Cardiac fibroblast (primary cell): ENCODE data around the gene PGAM4.

Source experiments
- DNase-seq, 2 donors: peaks; one replicate each; pipeline versions ENCODE4 v3.0.0 to v3.0.0-alpha.2; 2010; ENCODE audit warnings: low read depth in 2 of 2
- H3K4me3 ChIP-seq, 2 donors: replicated peaks in 1 of 2; 1 replicate in 1 of 2; 2 replicates in 1 of 2; pipeline ENCODE4 v1.5.1; 2011; ENCODE audit warnings: low read depth in 2 of 2, low read length in 2 of 2, mild to moderate bottlenecking in 2 of 2, moderate library complexity in 1 of 2
- TF ChIP-seq, protein P1 (sequence below): IDR thresholded peaks from one replicate; pipeline ENCODE4 v1.5.1; 2011; ENCODE audit warnings: low read depth, mild to moderate bottlenecking, low read length, inconsistent platforms

PGAM4 gene

GRCh38 chrX:77969538-77969937 is at the start of gene PGAM4:
Gene PGAM4, minus strand, starts transcription at chrX:77969638. Its CDS starts 0 bp downstream, at chrX:77969638.
- TF ChIP-seq, protein P1, sequence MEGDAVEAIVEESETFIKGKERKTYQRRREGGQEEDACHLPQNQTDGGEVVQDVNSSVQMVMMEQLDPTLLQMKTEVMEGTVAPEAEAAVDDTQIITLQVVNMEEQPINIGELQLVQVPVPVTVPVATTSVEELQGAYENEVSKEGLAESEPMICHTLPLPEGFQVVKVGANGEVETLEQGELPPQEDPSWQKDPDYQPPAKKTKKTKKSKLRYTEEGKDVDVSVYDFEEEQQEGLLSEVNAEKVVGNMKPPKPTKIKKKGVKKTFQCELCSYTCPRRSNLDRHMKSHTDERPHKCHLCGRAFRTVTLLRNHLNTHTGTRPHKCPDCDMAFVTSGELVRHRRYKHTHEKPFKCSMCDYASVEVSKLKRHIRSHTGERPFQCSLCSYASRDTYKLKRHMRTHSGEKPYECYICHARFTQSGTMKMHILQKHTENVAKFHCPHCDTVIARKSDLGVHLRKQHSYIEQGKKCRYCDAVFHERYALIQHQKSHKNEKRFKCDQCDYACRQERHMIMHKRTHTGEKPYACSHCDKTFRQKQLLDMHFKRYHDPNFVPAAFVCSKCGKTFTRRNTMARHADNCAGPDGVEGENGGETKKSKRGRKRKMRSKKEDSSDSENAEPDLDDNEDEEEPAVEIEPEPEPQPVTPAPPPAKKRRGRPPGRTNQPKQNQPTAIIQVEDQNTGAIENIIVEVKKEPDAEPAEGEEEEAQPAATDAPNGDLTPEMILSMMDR = no peak

GRCh38 chrX:78011846-78012245 is 42.4 kb upstream of the PGAM4 start:
- TF ChIP-seq, protein P1 = no peak
- DNase-seq = peak in 1 of 2 donors; percentile 5
- H3K4me3 ChIP-seq = no peak overlapping the region

More at GRCh38 chrX:77969538-77969937, at the start of gene PGAM4:
- DNase-seq = no peak
- no peak within 1 kb of the TSS for H3K4me3 ChIP-seq

DNA sequence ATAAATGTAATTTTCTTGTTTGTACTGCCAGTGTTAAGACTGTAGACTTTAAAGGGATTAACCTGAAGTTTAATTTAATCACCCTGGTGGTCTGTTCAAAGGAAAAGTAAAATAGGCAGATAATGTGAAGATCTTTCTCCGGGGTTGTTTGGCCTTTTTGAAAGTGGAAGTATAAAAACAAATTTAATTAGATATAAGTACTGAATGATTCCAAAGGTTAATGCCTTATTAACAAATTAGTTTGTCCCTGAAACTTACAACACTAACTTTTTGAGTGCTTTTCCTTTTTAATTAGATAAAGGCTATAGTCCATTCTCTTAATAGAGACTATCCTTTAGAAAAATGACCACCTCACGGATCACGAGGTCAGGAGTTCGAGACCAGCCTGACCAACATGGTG is 10.4 kb upstream of the PGAM4 start:
- no peak for DNase-seq
- TF ChIP-seq, protein P1 = no peak
- no peak overlapping the region for H3K4me3 ChIP-seq

- H3K4me3 ChIP-seq = no peak overlapping the region
- TF ChIP-seq, protein P1 = no peak
- DNase-seq = no peak
Observed at GRCh38 chrX:77977518-77977917, 8.1 kb upstream of the PGAM4 start.

GRCh38 chrX:77977095-77977494 is 7.7 kb upstream of the PGAM4 start:
- no peak overlapping the region for H3K4me3 ChIP-seq

DNA sequence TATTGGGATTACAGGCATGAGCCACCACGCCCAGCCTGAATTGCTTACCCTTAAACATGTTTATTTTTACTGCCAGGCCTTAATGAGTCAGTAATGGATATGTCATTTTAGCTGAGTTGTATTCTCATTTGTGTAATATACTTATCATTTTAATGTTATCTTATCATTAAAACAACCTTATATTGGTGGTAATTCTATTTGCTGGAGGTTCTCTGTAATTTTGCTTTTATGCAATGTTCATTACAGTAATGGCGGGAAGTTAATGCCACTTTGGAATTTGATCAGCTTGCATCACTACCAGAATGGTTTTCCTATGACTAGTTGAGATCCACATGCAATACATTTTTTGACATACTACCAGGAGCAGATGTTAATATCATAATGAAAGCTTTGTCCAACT is 6.3 kb upstream of the PGAM4 start:
- H3K4me3 ChIP-seq = no peak overlapping the region
- DNase-seq = peak in 1 of 2 donors; percentile 33
- TF ChIP-seq, protein P1 = no peak

More at GRCh38 chrX:77977095-77977494, 7.7 kb upstream of the PGAM4 start:
- no peak for DNase-seq
- TF ChIP-seq, protein P1 = no peak

DNA sequence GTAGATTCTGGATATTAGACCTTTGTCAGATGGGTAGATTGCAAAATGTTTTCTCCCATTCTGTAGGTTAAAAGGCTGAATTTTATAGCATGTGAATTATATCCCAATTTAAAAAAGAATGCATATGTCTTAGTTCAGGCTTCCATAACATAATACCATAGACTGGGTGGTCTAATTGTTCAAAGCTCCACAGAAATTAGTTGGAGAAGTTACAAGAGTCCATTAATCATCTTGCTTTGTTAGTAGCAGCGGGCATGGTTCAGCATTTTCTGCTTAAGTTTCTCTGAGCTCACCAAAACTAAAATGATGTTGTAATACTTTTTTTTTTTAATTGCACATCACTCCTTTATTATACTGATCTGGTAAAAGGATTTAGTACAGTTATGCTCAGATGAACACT is 1.8 kb downstream of the PGAM4 start:
- TF ChIP-seq, protein P1 = no peak
- H3K4me3 ChIP-seq = no peak overlapping the region
- no peak for DNase-seq
